H1 (cell line): ENCODE measurements around the gene ERGIC3. TPM values are rescaled to one million over a fixed set of nuclear protein-coding genes. Genes with fewer than 3 reads are reported as not detected.

Source experiments
- CTCF ChIA-PET: fragments of 300-600 bp; sonication (Branson Sonifier 250); formaldehyde crosslinking; loops from one replicate; lab custom pipeline; 2021; ENCODE audit not compliant: partially characterized antibody; lab: Charles Lee
- POLR2A ChIA-PET: fragments of 300-600 bp; sonication (Branson Sonifier 250); formaldehyde crosslinking; loops from one replicate; lab custom pipeline; 2021; ENCODE audit warnings: inconsistent platforms; ENCODE audit not compliant: partially characterized antibody; lab: Charles Lee
- DNase-seq, 2 experiments: peaks; one replicate each; pipeline versions ENCODE4 v3.0.0 to v3.0.0-alpha.2; 2010 to 2022; ENCODE audit warnings: low spot score in 2 of 2, low read depth in 1 of 2, mixed read lengths in 1 of 2
- FAIRE-seq: peaks from 2 replicates; lab custom pipeline; 2011; peaks lifted over from hg19 to GRCh38; lab: Jason Lieb, UNC
- H2AFZ ChIP-seq: 2 replicates; pipeline ENCODE4 v1.8.1; 2012; ENCODE audit warnings: low read length, inconsistent platforms
- H2AK5ac ChIP-seq: 2 replicates; pipeline ENCODE4 v1.6.1; 2013; ENCODE audit warnings: low read depth, low read length
- H2BK120ac ChIP-seq: replicated peaks from 2 replicates; pipeline ENCODE3; 2013; ENCODE audit warnings: low read depth, low read length, inconsistent platforms
- H2BK12ac ChIP-seq: 2 replicates; pipeline ENCODE4 v1.6.1; 2013; ENCODE audit warnings: low read depth, low read length
- H2BK15ac ChIP-seq: 2 replicates; pipeline ENCODE4 v1.6.1; 2013; ENCODE audit warnings: low read length
- H2BK20ac ChIP-seq: 2 replicates; pipeline ENCODE4 v1.6.1; 2013; ENCODE audit warnings: low read length
- H2BK5ac ChIP-seq: 2 replicates; pipeline ENCODE4 v1.6.1; 2013; ENCODE audit warnings: low read depth, low read length
- H3K14ac ChIP-seq: 2 replicates; pipeline ENCODE4 v1.6.1; 2013; ENCODE audit warnings: inconsistent platforms; ENCODE audit not compliant: insufficient read length
- H3K18ac ChIP-seq: 2 replicates; pipeline ENCODE4 v1.6.1; 2013; ENCODE audit warnings: low read length; ENCODE audit errors: extremely low read depth
- H3K23ac ChIP-seq: 2 replicates; pipeline ENCODE4 v1.6.1; 2013; ENCODE audit warnings: inconsistent platforms; ENCODE audit not compliant: insufficient read length
- H3K23me2 ChIP-seq: 2 replicates; pipeline ENCODE4 v1.6.1; 2013; ENCODE audit warnings: low read depth, low read length
- H3K27ac ChIP-seq: 2 replicates; pipeline ENCODE4 v1.6.1; 2011; ENCODE audit warnings: low read depth, low read length, inconsistent platforms
- H3K27me3 ChIP-seq, 4 experiments: replicated peaks in 1 of 4; 1 replicate in 1 of 4; 2 replicates in 3 of 4; pipeline versions ENCODE4 v1.6.1 to v1.8.1; 2011 to 2013; ENCODE audit warnings: low read length in 3 of 4, mild to moderate bottlenecking in 3 of 4, inconsistent platforms in 2 of 4, mixed read lengths in 2 of 4, moderate library complexity in 1 of 4; ENCODE audit not compliant: control insufficient read depth in 3 of 4, insufficient read depth in 3 of 4; ENCODE audit errors: extremely low read depth in 1 of 4
- H3K36me3 ChIP-seq, 4 experiments: 2 replicates each; pipeline versions ENCODE4 v1.6.1 to v1.8.1; 2011 to 2013; ENCODE audit warnings: mild to moderate bottlenecking in 4 of 4, low read length in 3 of 4, moderate library complexity in 2 of 4, control low read depth in 1 of 4, inconsistent platforms in 1 of 4; ENCODE audit not compliant: insufficient read depth in 4 of 4, control insufficient read depth in 2 of 4
- H3K4ac ChIP-seq: replicated peaks from 2 replicates; pipeline ENCODE3; 2013; ENCODE audit warnings: low read length, low read depth, mixed read lengths, inconsistent platforms; ENCODE audit not compliant: insufficient read length
- H3K4me1 ChIP-seq, 4 experiments: replicated peaks in 1 of 4; 1 replicate in 1 of 4; 2 replicates in 3 of 4; pipeline versions ENCODE4 v1.6.1 to v1.8.1; 2011 to 2013; ENCODE audit warnings: low read length in 3 of 4, inconsistent platforms in 2 of 4, mixed read lengths in 1 of 4; ENCODE audit not compliant: insufficient read depth in 4 of 4, control insufficient read depth in 3 of 4
- H3K4me2 ChIP-seq, 2 experiments: 2 replicates each; pipeline versions ENCODE4 v1.6.1 to v1.8.1; 2011 to 2013; ENCODE audit warnings: low read depth in 2 of 2, low read length in 2 of 2, control low read depth in 1 of 2, inconsistent platforms in 1 of 2, mild to moderate bottlenecking in 1 of 2; ENCODE audit not compliant: insufficient read depth in 1 of 2
- H3K4me3 ChIP-seq, 4 experiments: fragments of 200-600, 300-600 bp in 1 of 4; sonication (generic), shearing (Covaris generic), sonication (Bioruptor Twin) in 1 of 4; 2 replicates each; pipeline versions ENCODE4 v1.5.1 to v1.8.1; 2011 to 2016; ENCODE audit warnings: low read length in 4 of 4, low read depth in 3 of 4, control low read depth in 2 of 4, inconsistent platforms in 2 of 4, mild to moderate bottlenecking in 2 of 4, mixed read lengths in 1 of 4, moderate library complexity in 1 of 4; ENCODE audit not compliant: insufficient read depth in 2 of 4; ENCODE audit errors: extremely low read depth in 1 of 4
- H3K56ac ChIP-seq: replicated peaks from 2 replicates; pipeline ENCODE3; 2013; ENCODE audit warnings: low read depth, mild to moderate bottlenecking, mixed read lengths, low read length, inconsistent platforms; ENCODE audit not compliant: insufficient read length
- H3K79me1 ChIP-seq: 2 replicates; pipeline ENCODE4 v1.6.1; 2013; ENCODE audit warnings: low read depth, low read length, control low read depth
- H3K79me2 ChIP-seq, 2 experiments: 2 replicates each; pipeline versions ENCODE4 v1.6.1 to v1.8.1; 2012 to 2013; ENCODE audit warnings: low read length in 2 of 2, mild to moderate bottlenecking in 2 of 2, inconsistent platforms in 1 of 2; ENCODE audit not compliant: insufficient read depth in 2 of 2, control insufficient read depth in 1 of 2
- H3K9ac ChIP-seq, 4 experiments: replicated peaks in 1 of 4; 1 replicate in 1 of 4; 2 replicates in 3 of 4; pipeline versions ENCODE4 v1.6.1 to v1.8.1; 2011 to 2013; ENCODE audit warnings: low read depth in 3 of 4, low read length in 3 of 4, control low read depth in 2 of 4, mild to moderate bottlenecking in 2 of 4, moderate library complexity in 2 of 4, inconsistent platforms in 1 of 4; ENCODE audit errors: extremely low read depth in 1 of 4
- H3K9me3 ChIP-seq, 2 experiments: 2 replicates each; pipeline versions ENCODE4 v1.6.1 to v1.8.1; 2012 to 2013; ENCODE audit warnings: mild to moderate bottlenecking in 2 of 2, moderate library complexity in 2 of 2, control low read depth in 1 of 2, inconsistent platforms in 1 of 2, low read depth in 1 of 2, low read length in 1 of 2, mixed read lengths in 1 of 2; ENCODE audit not compliant: insufficient read depth in 2 of 2
- H4K20me1 ChIP-seq, 2 experiments: replicated peaks in 1 of 2; 2 replicates each; pipeline versions ENCODE3 to v1.8.1; 2011 to 2013; ENCODE audit warnings: inconsistent platforms in 2 of 2, low read length in 2 of 2, mild to moderate bottlenecking in 1 of 2; ENCODE audit not compliant: insufficient read depth in 2 of 2, control insufficient read depth in 1 of 2
- H4K5ac ChIP-seq: 2 replicates; pipeline ENCODE4 v1.6.1; 2013; ENCODE audit warnings: low read length, low read depth, mixed read lengths, inconsistent platforms; ENCODE audit not compliant: insufficient read length
- H4K8ac ChIP-seq: 2 replicates; pipeline ENCODE4 v1.8.0; 2013; ENCODE audit warnings: mild to moderate bottlenecking, moderate library complexity, low read length, inconsistent platforms; ENCODE audit not compliant: insufficient read depth; ENCODE audit errors: extremely low read depth
- H4K91ac ChIP-seq: replicated peaks from 2 replicates; pipeline ENCODE3; 2013; ENCODE audit warnings: low read length, mixed read lengths, inconsistent platforms; ENCODE audit not compliant: insufficient read length
- HDAC2 ChIP-seq, 2 experiments: fragments of 300-600 bp in 1 of 2; sonication (generic) in 1 of 2; IDR thresholded peaks; 2 replicates each; pipeline ENCODE4 v1.6.1; 2011 to 2012; ENCODE audit warnings: low read depth in 2 of 2, low read length in 2 of 2, mild to moderate bottlenecking in 2 of 2, moderate library complexity in 2 of 2, borderline replicate concordance in 1 of 2, inconsistent platforms in 1 of 2
- JUN ChIP-seq: IDR thresholded peaks from 2 replicates; pipeline ENCODE4 v1.6.1; 2011; ENCODE audit warnings: low read depth, mild to moderate bottlenecking, improper control_type of control experiment, low read length
- RAD21 ChIP-seq, 2 experiments: IDR thresholded peaks in 1 of 2; conservative IDR thresholded peaks in 1 of 2; 2 replicates each; pipeline ENCODE4 v1.6.1; 2011; ENCODE audit warnings: low read depth in 2 of 2, low read length in 2 of 2, improper control_type of control experiment in 1 of 2, inconsistent platforms in 1 of 2, mild to moderate bottlenecking in 1 of 2, moderate library complexity in 1 of 2
- SIN3A ChIP-seq, 2 experiments: IDR thresholded peaks in 1 of 2; conservative IDR thresholded peaks in 1 of 2; 2 replicates each; pipeline ENCODE4 v1.6.1; 2011 to 2012; ENCODE audit warnings: low read length in 2 of 2, improper control_type of control experiment in 1 of 2, low read depth in 1 of 2, mild to moderate bottlenecking in 1 of 2
- WGBS, 2 experiments: shearing (Covaris generic) in 1 of 2; methylation state at CpG; one replicate each; pipeline versions ENCODE4 v1.1.6 to v1.1.7; 2013 to 2015; ENCODE audit warnings: low lambda C conversion rate in 2 of 2, mixed read lengths in 2 of 2, inconsistent platforms in 1 of 2, low coverage in 1 of 2, missing lambda C conversion rate in 1 of 2; ENCODE audit not compliant: insufficient replicate concordance in 2 of 2, insufficient coverage in 1 of 2, insufficient read length in 1 of 2; ENCODE audit errors: extremely low coverage in 1 of 2, missing lambda C conversion rate in 1 of 2; 5-methylcytosine and 5-hydroxymethylcytosine counted together
- polyA plus RNA-seq, 7 experiments: library from polyadenylated mRNA; depleted of rRNA in 3 of 7; stranded (reverse) in 5 of 7; unstranded in 2 of 7; fragments of >200 nt in 5 of 7; fragments of 200-250 nt in 2 of 7; gene quantifications; 1 replicate in 5 of 7; 2 replicates in 1 of 7; 4 replicates in 1 of 7; pipeline versions ENCODE4 v1.2.1 to v1.2.3, GENCODE V29; 2011 to 2013; ENCODE audit warnings: missing spikeins in 2 of 7, mixed read lengths in 2 of 7
- total RNA-seq: library from RNA; stranded (reverse); fragmentation: NEBNext Ultra II Directional; extraction: Animal tissue kit (Norgen Biotek cat#: 25700); gene quantifications from 2 replicates; pipeline ENCODE4 v1.2.1, GENCODE V29; 2021
- TF ChIP-seq, protein P1 (sequence below), 3 experiments: IDR thresholded peaks; 1 replicate in 2 of 3; 2 replicates in 1 of 3; pipeline versions ENCODE4 v1.5.1 to v1.6.1; 2011; ENCODE audit warnings: low read length in 3 of 3, mild to moderate bottlenecking in 3 of 3, inconsistent platforms in 2 of 3, low read depth in 1 of 3, moderate library complexity in 1 of 3; ENCODE audit not compliant: insufficient read depth in 1 of 3; ENCODE audit errors: control extremely low read depth in 1 of 3

ERGIC3 gene
- total and polyA plus RNA-seq, 2 of the 8 experiments (the other 6 are each of a cell fraction or from before 2014, with no cell fraction given) = 178 to 341 TPM

DNA sequence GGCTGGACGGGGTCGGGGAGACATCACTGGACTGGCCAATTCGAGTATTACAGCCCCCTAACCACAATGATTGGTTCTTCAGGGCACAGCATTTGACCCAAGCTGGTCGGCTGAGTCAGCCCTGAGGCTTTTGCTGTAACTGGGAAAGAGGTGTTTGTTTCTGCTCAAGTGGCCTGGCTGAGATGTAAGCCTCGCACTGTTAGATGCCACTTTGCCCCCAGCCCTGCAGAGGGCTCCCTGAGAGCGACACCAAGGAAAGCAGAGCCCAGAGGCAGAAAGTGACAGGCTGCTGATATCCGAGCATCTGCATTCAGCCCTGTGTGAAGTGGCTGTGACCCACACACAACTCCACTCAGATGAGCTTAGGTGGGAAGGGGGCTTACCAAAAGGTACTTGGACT is 19.4 kb downstream of the ERGIC3 start:
- no peak overlapping the region for H3K23ac ChIP-seq
- H3K36me3 ChIP-seq = peaks cover 1 to 6% (median 4%) of the 10 kb centered on the region in 4 experiments; a peak in 6 of 8 replicates
- H4K8ac ChIP-seq = no peak overlapping the region
- H3K27me3 ChIP-seq = no peaks in the 10 kb centered on the region
- no peak overlapping the region for H3K4ac ChIP-seq
- peaks cover 0 to 4% of the 10 kb centered on the region in 2 experiments for H4K20me1 ChIP-seq
- H3K18ac ChIP-seq = no peak overlapping the region
- no peak overlapping the region for H2BK120ac ChIP-seq
- H3K14ac ChIP-seq = no peak overlapping the region
- TF ChIP-seq, protein P1, sequence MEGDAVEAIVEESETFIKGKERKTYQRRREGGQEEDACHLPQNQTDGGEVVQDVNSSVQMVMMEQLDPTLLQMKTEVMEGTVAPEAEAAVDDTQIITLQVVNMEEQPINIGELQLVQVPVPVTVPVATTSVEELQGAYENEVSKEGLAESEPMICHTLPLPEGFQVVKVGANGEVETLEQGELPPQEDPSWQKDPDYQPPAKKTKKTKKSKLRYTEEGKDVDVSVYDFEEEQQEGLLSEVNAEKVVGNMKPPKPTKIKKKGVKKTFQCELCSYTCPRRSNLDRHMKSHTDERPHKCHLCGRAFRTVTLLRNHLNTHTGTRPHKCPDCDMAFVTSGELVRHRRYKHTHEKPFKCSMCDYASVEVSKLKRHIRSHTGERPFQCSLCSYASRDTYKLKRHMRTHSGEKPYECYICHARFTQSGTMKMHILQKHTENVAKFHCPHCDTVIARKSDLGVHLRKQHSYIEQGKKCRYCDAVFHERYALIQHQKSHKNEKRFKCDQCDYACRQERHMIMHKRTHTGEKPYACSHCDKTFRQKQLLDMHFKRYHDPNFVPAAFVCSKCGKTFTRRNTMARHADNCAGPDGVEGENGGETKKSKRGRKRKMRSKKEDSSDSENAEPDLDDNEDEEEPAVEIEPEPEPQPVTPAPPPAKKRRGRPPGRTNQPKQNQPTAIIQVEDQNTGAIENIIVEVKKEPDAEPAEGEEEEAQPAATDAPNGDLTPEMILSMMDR (IDR thresholded peaks at IDR 0.05; ENCODE audit: control extremely low read depth in 1 of 3, insufficient read depth in 1 of 3, low read depth in 1 of 3, low read length in 3 of 3) = peak; percentile 61 to 76 (median 61)
- no peak for TF ChIP-seq JUN
- TF ChIP-seq RAD21 (IDR thresholded peaks at IDR 0.05 in 1 of 2, conservative IDR thresholded peaks at IDR 0.05 in 1 of 2; ENCODE audit: low read depth in 2 of 2, low read length in 2 of 2) = peak; percentile 73 to 79
- TF ChIP-seq SIN3A (conservative IDR thresholded peaks at IDR 0.05 in 1 of 2, IDR thresholded peaks at IDR 0.05 in 1 of 2; ENCODE audit: low read depth in 1 of 2, low read length in 2 of 2) = peak in 1 of 2 experiments; percentile 46; a peak in 1 of 4 replicates
- TF ChIP-seq HDAC2 (IDR thresholded peaks at IDR 0.05; ENCODE audit: borderline replicate concordance in 1 of 2, low read depth in 2 of 2, low read length in 2 of 2) = 0 out of 4 replicates have a peak, but pooled peaks of 1 of the 2 experiments have one; percentile 74
- H2AFZ ChIP-seq = no peak overlapping the region
- no peak overlapping the region for H3K9ac ChIP-seq
- H3K79me1 ChIP-seq = 0 out of 2 replicates have a peak, but pooled peaks cover 3% of the 10 kb centered on the region
- H3K4me2 ChIP-seq = 0 out of 4 replicates have a peak overlapping the region, but pooled peaks of 1 of the 2 experiments have one; percentile 0
- H2AK5ac ChIP-seq = no peak overlapping the region
- DNase-seq (peak in 1 of 2 experiments; percentile 66), FAIRE-seq (peak; percentile 50)
- POLR2A ChIA-PET = interaction anchor here (1.0 to 3.1 kb wide), 4 partner anchors 10 to 176 kb away, joined by 3 to 13 read pairs (median 6); no protein-coding TSS in a partner anchor
- H4K5ac ChIP-seq = no peak overlapping the region
- H2BK5ac ChIP-seq = no peak overlapping the region
- no peak overlapping the region for H2BK20ac ChIP-seq
- no peak overlapping the region for H2BK12ac ChIP-seq
- no peak overlapping the region for H3K56ac ChIP-seq
- no peak overlapping the region for H2BK15ac ChIP-seq
- no peaks in the 10 kb centered on the region for H3K23me2 ChIP-seq
- no peaks in the 10 kb centered on the region for H3K79me2 ChIP-seq
- 42% methylated on average over 7 of the region's 7 CpGs; no CpG with 5 or more reads in 1 of the 2 experiments for WGBS, 2 experiments
- peaks cover 0 to 4% (median 2%) of the 10 kb centered on the region in 4 experiments; a peak in 4 of 7 replicates for H3K4me1 ChIP-seq
- H4K91ac ChIP-seq = no peak overlapping the region
- no peak overlapping the region for H3K27ac ChIP-seq
- H3K9me3 ChIP-seq = no peaks in the 10 kb centered on the region
- H3K4me3 ChIP-seq = no peak overlapping the region
- CTCF ChIA-PET = interaction anchor here (0.9 to 5.7 kb wide), 12 partner anchors 8 to 95 kb away, joined by 3 to 30 read pairs (median 4); partner anchors contain the start of gene ERGIC3
